IMR-90 (cell line): ENCODE measurements around the gene GPC5. TPM values are rescaled to one million over a fixed set of nuclear protein-coding genes. Genes with fewer than 3 reads are reported as not detected.

Experiments
- ATAC-seq: fragments of 200-7000 bp; cut with Tn5 transposase; 2 replicates; pipeline ENCODE4 v1.9.1; 2020; ENCODE audit warnings: low read depth, mild to moderate bottlenecking, moderate library complexity
- BruUV-seq: library from RNA; stranded (reverse); fragments of 400-500 nt; replicated peaks from 2 replicates; lab custom pipeline; 2021; lab: Mats Ljungman, UMichigan
- CTCF ChIA-PET: fragments of 300-600 bp; formaldehyde crosslinking; extraction: SDS; loops from one replicate; lab custom pipeline; 2021; ENCODE audit warnings: antibody characterized with exemption; lab: Yijun Ruan, JAX
- POLR2A ChIA-PET: fragments of 300-600 bp; sonication (Branson Sonifier 250); formaldehyde crosslinking; loops from one replicate; lab custom pipeline; 2022; ENCODE audit warnings: antibody characterized with exemption; ENCODE audit not compliant: unreplicated experiment; lab: Charles Lee
- DNase-seq: peaks from one replicate; pipeline ENCODE4 v3.0.0; 2013
- H2AFZ ChIP-seq: replicated peaks from 2 replicates; pipeline ENCODE3; 2013; ENCODE audit warnings: low read length, mild to moderate bottlenecking; ENCODE audit not compliant: poor library complexity
- H2AK5ac ChIP-seq: 2 replicates; pipeline ENCODE4 v1.6.1; 2013; ENCODE audit warnings: low read depth, low read length, inconsistent platforms
- H2AK9ac ChIP-seq: replicated peaks from 2 replicates; pipeline ENCODE3; 2013; ENCODE audit warnings: mild to moderate bottlenecking, low read depth, low read length, moderate library complexity; ENCODE audit not compliant: poor library complexity
- H2BK120ac ChIP-seq: 2 replicates; pipeline ENCODE4 v1.6.1; 2013; ENCODE audit warnings: low read depth, low read length, inconsistent platforms
- H2BK15ac ChIP-seq: 3 replicates; pipeline ENCODE4 v1.6.1; 2013; ENCODE audit warnings: low read depth, low read length, inconsistent platforms
- H2BK20ac ChIP-seq: 2 replicates; pipeline ENCODE4 v1.6.1; 2013; ENCODE audit warnings: low read depth, mild to moderate bottlenecking, inconsistent platforms, low read length, moderate library complexity
- H2BK5ac ChIP-seq: 2 replicates; pipeline ENCODE4 v1.6.1; 2013; ENCODE audit warnings: mild to moderate bottlenecking, low read depth, low read length, inconsistent platforms; ENCODE audit not compliant: poor library complexity, severe bottlenecking
- H3K14ac ChIP-seq: replicated peaks from 2 replicates; pipeline ENCODE4 v1.6.1; 2013; ENCODE audit warnings: low read depth, low read length, inconsistent platforms
- H3K18ac ChIP-seq: 2 replicates; pipeline ENCODE4 v1.6.1; 2013; ENCODE audit warnings: low read depth, low read length, control low read depth
- H3K23ac ChIP-seq: 2 replicates; pipeline ENCODE4 v1.6.1; 2013; ENCODE audit warnings: low read depth, low read length, inconsistent platforms
- H3K27ac ChIP-seq: 2 replicates; pipeline ENCODE4 v1.5.1; 2013; ENCODE audit warnings: mild to moderate bottlenecking, control low read depth, low read length; ENCODE audit not compliant: insufficient read depth
- H3K27me3 ChIP-seq: 2 replicates; pipeline ENCODE4 v1.6.1; 2013; ENCODE audit warnings: low read length; ENCODE audit not compliant: control insufficient read depth, insufficient read depth
- H3K36me3 ChIP-seq: 2 replicates; pipeline ENCODE4 v1.6.1; 2013; ENCODE audit warnings: low read length, mixed read lengths; ENCODE audit not compliant: control insufficient read depth, insufficient read depth
- H3K4ac ChIP-seq: 2 replicates; pipeline ENCODE4 v1.6.1; 2013; ENCODE audit warnings: low read depth, low read length, inconsistent platforms
- H3K4me1 ChIP-seq: 2 replicates; pipeline ENCODE4 v1.6.1; 2013; ENCODE audit warnings: low read length, mixed read lengths; ENCODE audit not compliant: control insufficient read depth, insufficient read depth
- H3K4me2 ChIP-seq: 2 replicates; pipeline ENCODE4 v1.6.1; 2013; ENCODE audit warnings: low read depth, mild to moderate bottlenecking, control low read depth, low read length, moderate library complexity
- H3K4me3 ChIP-seq: 2 replicates; pipeline ENCODE4 v1.5.1; 2013; ENCODE audit warnings: low read depth, mild to moderate bottlenecking, control low read depth, low read length, moderate library complexity; ENCODE audit not compliant: insufficient read depth
- H3K56ac ChIP-seq: 2 replicates; pipeline ENCODE4 v1.6.1; 2013; ENCODE audit warnings: low read length, inconsistent platforms; ENCODE audit not compliant: insufficient read depth; ENCODE audit errors: extremely low read depth
- H3K79me1 ChIP-seq, 2 experiments: 2 replicates each; pipeline ENCODE4 v1.6.1; 2013; ENCODE audit warnings: low read length in 2 of 2, inconsistent platforms in 1 of 2, low read depth in 1 of 2
- H3K9ac ChIP-seq: 2 replicates; pipeline ENCODE4 v1.6.1; 2013; ENCODE audit warnings: low read depth, low read length, control low read depth
- H3K9me1 ChIP-seq: 2 replicates; pipeline ENCODE4 v1.6.1; 2013; ENCODE audit warnings: low read length, inconsistent platforms; ENCODE audit not compliant: insufficient read depth
- H3K9me3 ChIP-seq: 2 replicates; pipeline ENCODE4 v1.6.1; 2013; ENCODE audit warnings: low read length; ENCODE audit not compliant: control insufficient read depth, insufficient read depth
- H4K20me1 ChIP-seq: 2 replicates; pipeline ENCODE4 v1.6.1; 2013; ENCODE audit warnings: low read length, inconsistent platforms; ENCODE audit not compliant: insufficient read depth
- H4K5ac ChIP-seq: 2 replicates; pipeline ENCODE4 v1.6.1; 2013; ENCODE audit warnings: mild to moderate bottlenecking, low read depth, low read length, control low read depth
- H4K8ac ChIP-seq, 2 experiments: 2 replicates each; pipeline ENCODE4 v1.6.1; 2013; ENCODE audit warnings: low read depth in 2 of 2, low read length in 2 of 2, control low read depth in 1 of 2, inconsistent platforms in 1 of 2
- H4K91ac ChIP-seq: 2 replicates; pipeline ENCODE4 v1.6.1; 2013; ENCODE audit warnings: low read depth, low read length, inconsistent platforms; ENCODE audit not compliant: insufficient read depth
- CHD1 ChIP-seq: IDR thresholded peaks from 2 replicates; pipeline ENCODE4 v1.6.1; 2012; ENCODE audit warnings: low read depth, low read length, improper control_type of control experiment
- MAFK ChIP-seq: IDR thresholded peaks from 2 replicates; pipeline ENCODE4 v1.6.1; 2012; ENCODE audit warnings: low read depth, low read length, improper control_type of control experiment
- MAZ ChIP-seq: IDR thresholded peaks from 2 replicates; pipeline ENCODE4 v1.6.1; 2012; ENCODE audit warnings: low read depth, mild to moderate bottlenecking, low read length, improper control_type of control experiment, moderate library complexity, borderline replicate concordance
- NFE2L2 ChIP-seq: fragments of 150-350 bp; IDR thresholded peaks from 2 replicates; pipeline ENCODE4 v1.6.1; 2016; ENCODE audit warnings: low read depth, mild to moderate bottlenecking, low read length
- POLR2A ChIP-seq: IDR thresholded peaks from 2 replicates; pipeline ENCODE4 v1.6.1; 2012; ENCODE audit warnings: mild to moderate bottlenecking, low read depth, low read length
- RCOR1 ChIP-seq: IDR thresholded peaks from 2 replicates; pipeline ENCODE4 v1.6.1; 2012; ENCODE audit warnings: mild to moderate bottlenecking, low read length, improper control_type of control experiment; ENCODE audit not compliant: insufficient replicate concordance
- RFX5 ChIP-seq: IDR thresholded peaks from 2 replicates; pipeline ENCODE4 v1.8.0; 2012; ENCODE audit warnings: low read depth, mild to moderate bottlenecking, low read length, moderate library complexity
- whole genome bisulfite sequencing, 2 experiments: methylation state at CpG; one replicate each; pipeline versions ENCODE4 v1.1.5 to v1.1.7; 2013; ENCODE audit warnings: missing lambda C conversion rate in 2 of 2; ENCODE audit not compliant: insufficient read length in 1 of 2; ENCODE audit errors: extremely low coverage in 2 of 2; 5-methylcytosine and 5-hydroxymethylcytosine counted together
- dilution Hi-C: fragments of 300-500 bp; cut with HindIII; formaldehyde crosslinking; loops from one replicate; pipeline ENCODE4 v1.14.3; 2018; ENCODE audit warnings: low sequenced_read_pairs; ENCODE audit not compliant: unreplicated experiment
- in situ Hi-C: fragments of 300-500 bp; cut with MboI; formaldehyde crosslinking; loops from 3 replicates; pipeline ENCODE4 v1.14.3; 2019; ENCODE audit warnings: low sequenced_read_pairs, inconsistent platforms, mixed read lengths
- intact Hi-C: fragments of 100-400 bp; cut with micrococcal nuclease; formaldehyde crosslinking; loops from 2 replicates; pipeline ENCODE4 v1.10.0; 2022
- polyA plus RNA-seq, 3 experiments: library from polyadenylated mRNA; depleted of rRNA; stranded (reverse); fragments of >200 nt; gene quantifications; 2 replicates each; pipeline ENCODE4 v1.2.3, GENCODE V29; 2012; ENCODE audit warnings: low replicate concordance in 1 of 3
- total RNA-seq: library from RNA; depleted of rRNA; stranded (reverse); fragments of >200 nt; gene quantifications from 2 replicates; pipeline ENCODE4 v1.2.3, GENCODE V29; 2012
- TF ChIP-seq, protein P1 (sequence below): fragments of 150-350 bp; IDR thresholded peaks from 2 replicates; pipeline ENCODE4 v1.6.1; 2017; ENCODE audit warnings: mild to moderate bottlenecking, antibody characterized with exemption, low read length, low read depth
- TF ChIP-seq, protein P2 (sequence below): fragments of 150-350 bp; IDR thresholded peaks from 2 replicates; pipeline ENCODE4 v1.6.1; 2016; ENCODE audit warnings: low read depth, mild to moderate bottlenecking, low read length, moderate library complexity, borderline replicate concordance
- TF ChIP-seq, protein P3 (sequence below): conservative IDR thresholded peaks from 2 replicates; pipeline ENCODE4 v1.5.1; 2012; ENCODE audit warnings: mild to moderate bottlenecking, low read depth, low read length, improper control_type of control experiment

GPC5 gene
- total and polyA plus RNA-seq, 2 of the 4 experiments (the other 2 are of a cell fraction) = 0.94 to 1.8 TPM

DNA sequence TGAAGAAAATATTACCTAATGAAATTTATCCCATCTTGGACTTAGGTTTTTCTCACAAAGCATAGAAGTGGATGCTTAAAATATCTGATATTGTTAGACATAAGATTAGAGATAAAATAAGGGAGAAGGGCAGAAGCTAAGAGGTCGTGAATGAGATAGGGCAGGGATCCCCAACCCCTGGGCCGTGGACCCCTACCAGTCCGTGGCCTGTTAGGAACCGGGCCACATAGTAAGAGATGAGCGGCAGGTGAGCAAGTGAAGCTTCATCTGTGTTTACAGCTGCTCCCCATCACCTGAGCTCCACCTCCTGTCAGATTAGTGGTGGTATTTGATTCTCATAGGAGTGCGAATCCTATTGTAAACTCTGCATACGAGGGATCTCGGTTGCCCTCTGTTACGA is 202.9 kb downstream of the GPC5 start:
- no TSS peak for BruUV-seq
- Histone ChIP-seq H3K4me3 (no peak overlapping the region), H2BK15ac (no peak overlapping the region), H3K14ac (no peak overlapping the region), H2BK20ac (no peak overlapping the region), H2AK9ac (no peak overlapping the region), H2BK120ac (no peak overlapping the region), H3K79me1 (no peaks in the 10 kb centered on the region), H3K27me3 (no peaks in the 10 kb centered on the region), H3K4me2 (no peak overlapping the region), H3K27ac (no peak overlapping the region), H4K91ac (no peak overlapping the region), H4K5ac (no peak overlapping the region), H4K8ac (no peak overlapping the region), H3K4ac (no peak overlapping the region), H2BK5ac (no peak overlapping the region), H3K4me1 (no peaks in the 10 kb centered on the region), H2AFZ (no peak overlapping the region), H4K20me1 (no peaks in the 10 kb centered on the region), H3K23ac (no peak overlapping the region), H3K56ac (no peak overlapping the region), H3K9me1 (no peaks in the 10 kb centered on the region), H2AK5ac (no peak overlapping the region), H3K9ac (no peak overlapping the region), H3K18ac (no peak overlapping the region), H3K9me3 (no peaks in the 10 kb centered on the region), H3K36me3 (no peaks in the 10 kb centered on the region)
- WGBS, 2 experiments = no CpG with 5 or more reads among the region's 9 CpGs
- intact Hi-C loops = no loop called here
- dilution Hi-C loops = no loop called here
- ATAC-seq (no peak), DNase-seq (no peak)
- TF ChIP-seq, protein P1, sequence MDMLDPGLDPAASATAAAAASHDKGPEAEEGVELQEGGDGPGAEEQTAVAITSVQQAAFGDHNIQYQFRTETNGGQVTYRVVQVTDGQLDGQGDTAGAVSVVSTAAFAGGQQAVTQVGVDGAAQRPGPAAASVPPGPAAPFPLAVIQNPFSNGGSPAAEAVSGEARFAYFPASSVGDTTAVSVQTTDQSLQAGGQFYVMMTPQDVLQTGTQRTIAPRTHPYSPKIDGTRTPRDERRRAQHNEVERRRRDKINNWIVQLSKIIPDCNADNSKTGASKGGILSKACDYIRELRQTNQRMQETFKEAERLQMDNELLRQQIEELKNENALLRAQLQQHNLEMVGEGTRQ = no peak
- TF ChIP-seq, protein P2, sequence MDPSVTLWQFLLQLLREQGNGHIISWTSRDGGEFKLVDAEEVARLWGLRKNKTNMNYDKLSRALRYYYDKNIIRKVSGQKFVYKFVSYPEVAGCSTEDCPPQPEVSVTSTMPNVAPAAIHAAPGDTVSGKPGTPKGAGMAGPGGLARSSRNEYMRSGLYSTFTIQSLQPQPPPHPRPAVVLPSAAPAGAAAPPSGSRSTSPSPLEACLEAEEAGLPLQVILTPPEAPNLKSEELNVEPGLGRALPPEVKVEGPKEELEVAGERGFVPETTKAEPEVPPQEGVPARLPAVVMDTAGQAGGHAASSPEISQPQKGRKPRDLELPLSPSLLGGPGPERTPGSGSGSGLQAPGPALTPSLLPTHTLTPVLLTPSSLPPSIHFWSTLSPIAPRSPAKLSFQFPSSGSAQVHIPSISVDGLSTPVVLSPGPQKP = no peak
- TF ChIP-seq, protein P3, sequence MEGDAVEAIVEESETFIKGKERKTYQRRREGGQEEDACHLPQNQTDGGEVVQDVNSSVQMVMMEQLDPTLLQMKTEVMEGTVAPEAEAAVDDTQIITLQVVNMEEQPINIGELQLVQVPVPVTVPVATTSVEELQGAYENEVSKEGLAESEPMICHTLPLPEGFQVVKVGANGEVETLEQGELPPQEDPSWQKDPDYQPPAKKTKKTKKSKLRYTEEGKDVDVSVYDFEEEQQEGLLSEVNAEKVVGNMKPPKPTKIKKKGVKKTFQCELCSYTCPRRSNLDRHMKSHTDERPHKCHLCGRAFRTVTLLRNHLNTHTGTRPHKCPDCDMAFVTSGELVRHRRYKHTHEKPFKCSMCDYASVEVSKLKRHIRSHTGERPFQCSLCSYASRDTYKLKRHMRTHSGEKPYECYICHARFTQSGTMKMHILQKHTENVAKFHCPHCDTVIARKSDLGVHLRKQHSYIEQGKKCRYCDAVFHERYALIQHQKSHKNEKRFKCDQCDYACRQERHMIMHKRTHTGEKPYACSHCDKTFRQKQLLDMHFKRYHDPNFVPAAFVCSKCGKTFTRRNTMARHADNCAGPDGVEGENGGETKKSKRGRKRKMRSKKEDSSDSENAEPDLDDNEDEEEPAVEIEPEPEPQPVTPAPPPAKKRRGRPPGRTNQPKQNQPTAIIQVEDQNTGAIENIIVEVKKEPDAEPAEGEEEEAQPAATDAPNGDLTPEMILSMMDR = no peak
- TF ChIP-seq MAFK (no peak), CHD1 (no peak), MAZ (no peak), RCOR1 (no peak), POLR2A (no peak), NFE2L2 (no peak), RFX5 (no peak)
- CTCF ChIA-PET = no interaction called here
- in situ Hi-C loops = no loop called here
- POLR2A ChIA-PET = no interaction called here
